ENCODE measurements around the gene SCLT1.

Gene SCLT1

GRCh38 chr4:128974136-128974581 lies 119.2 kb downstream of the SCLT1 start:
- no peak for DNase-seq (ENCODE audit: insufficient read length, low spot score)

GRCh38 chr4:128973384-128973783 lies 120.0 kb downstream of the SCLT1 start:
- FAIRE-seq = no peak
- no peak for DNase-seq (ENCODE audit: insufficient read length, low spot score)

More at GRCh38 chr4:128974136-128974581, 119.2 kb downstream of the SCLT1 start:
- FAIRE-seq = no peak

DNA sequence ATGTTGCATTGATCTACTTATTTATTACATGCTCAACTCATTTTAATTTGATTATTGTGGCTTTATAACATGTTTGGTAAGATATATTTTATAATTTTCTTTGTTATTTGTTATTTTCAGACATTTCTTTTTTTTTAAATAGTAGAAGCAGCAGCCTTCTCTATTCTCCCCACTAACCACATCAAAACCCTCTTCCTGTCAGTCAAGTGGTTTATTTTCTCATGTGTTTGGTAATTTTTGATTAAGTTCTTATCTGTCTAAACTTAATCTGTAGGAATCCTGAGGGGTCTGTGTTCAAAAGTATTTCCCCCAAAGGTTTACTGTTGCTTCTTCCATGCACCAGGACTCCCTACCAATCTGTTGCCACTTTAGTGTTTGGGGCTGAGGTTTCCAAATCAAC lies 131.9 kb downstream of the SCLT1 start:
- FAIRE-seq (no peak), DNase-seq (ENCODE audit: insufficient read length, low spot score) (no peak)

DNA sequence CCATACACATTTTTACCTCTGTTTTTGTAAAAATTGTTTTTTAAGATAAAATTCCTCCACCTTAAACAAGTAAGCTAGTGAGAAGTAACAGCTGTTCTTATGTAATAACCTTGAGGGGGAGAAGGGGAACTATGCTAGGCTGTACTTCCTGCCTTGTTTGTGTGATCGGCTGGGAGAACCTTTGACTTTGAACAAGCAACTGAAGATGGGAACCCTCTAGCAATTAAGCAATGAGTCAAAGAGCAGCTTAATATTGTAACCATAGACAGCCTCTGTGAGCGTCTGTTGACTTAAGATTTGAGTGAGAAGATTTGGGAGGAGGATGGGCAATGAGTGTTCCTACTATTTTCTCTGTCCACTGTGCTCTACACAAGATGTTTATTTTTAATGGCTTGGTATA lies 135.1 kb downstream of the SCLT1 start:
- DNase-seq (ENCODE audit: insufficient read length, low spot score) (no peak), FAIRE-seq (no peak)

DNA sequence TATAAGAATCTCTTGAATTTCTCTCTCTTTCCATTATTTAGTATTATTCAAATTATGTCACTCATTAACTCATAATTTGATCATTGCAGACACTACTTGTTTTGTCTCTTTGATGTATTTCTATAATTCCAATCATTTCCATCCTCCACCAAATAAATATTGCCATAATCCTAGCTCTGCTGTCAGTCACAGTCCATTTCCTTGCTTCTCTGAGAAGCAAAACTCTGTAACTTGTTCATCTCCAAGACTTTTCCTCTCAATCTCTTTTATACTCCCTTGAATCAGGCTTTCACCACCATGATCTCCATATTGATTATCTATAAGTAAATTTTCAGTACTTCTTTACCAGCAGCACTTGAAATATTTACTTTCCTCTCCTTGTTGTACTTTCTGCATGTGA lies 135.9 kb downstream of the SCLT1 start:
- no peak for FAIRE-seq
- DNase-seq (ENCODE audit: insufficient read length, low spot score) = no peak

DNA sequence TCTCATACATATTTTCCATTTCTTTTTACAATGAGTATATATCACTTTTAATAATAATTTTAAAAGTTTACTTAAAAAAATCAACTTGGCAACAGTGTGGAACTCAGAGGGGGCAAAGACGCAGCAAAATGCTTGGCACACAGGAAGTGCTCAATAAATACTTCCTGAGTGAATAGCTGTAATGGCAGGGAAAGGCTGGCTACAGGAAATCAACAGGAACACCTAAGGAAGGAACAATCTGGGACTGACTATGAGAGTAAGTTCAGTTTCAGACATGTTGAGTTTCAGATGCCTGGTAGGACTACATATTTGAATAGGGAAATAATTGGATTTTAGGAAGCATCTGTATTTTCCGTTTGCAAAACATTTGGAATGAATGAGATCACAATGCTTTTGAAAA lies 137.6 kb downstream of the SCLT1 start:
- FAIRE-seq = no peak
- no peak for DNase-seq (ENCODE audit: insufficient read length, low spot score)

DNA sequence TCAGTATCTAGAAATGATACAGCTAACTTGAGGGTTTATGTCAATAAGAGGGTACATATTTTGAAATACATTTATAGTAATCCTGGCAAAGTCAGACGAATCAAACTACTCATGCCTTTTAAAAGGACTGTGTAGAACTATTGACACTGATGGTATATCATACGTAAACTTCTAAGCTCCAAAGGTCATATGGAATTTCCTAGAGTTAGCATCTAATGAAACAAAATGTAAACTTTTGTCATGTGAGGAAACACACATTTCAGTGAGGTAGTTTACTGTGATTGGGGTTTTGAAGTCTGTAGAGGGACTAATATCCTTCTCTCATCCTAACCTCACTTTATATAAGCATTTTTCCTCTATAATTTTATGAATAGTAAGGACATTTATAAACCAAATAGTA lies 138.4 kb downstream of the SCLT1 start:
- FAIRE-seq (no peak), DNase-seq (ENCODE audit: insufficient read length, low spot score) (no peak)

GRCh38 chr4:128951316-128951715 lies 142.0 kb downstream of the SCLT1 start:
- FAIRE-seq (no peak), DNase-seq (ENCODE audit: insufficient read length, low spot score) (no peak)

DNA sequence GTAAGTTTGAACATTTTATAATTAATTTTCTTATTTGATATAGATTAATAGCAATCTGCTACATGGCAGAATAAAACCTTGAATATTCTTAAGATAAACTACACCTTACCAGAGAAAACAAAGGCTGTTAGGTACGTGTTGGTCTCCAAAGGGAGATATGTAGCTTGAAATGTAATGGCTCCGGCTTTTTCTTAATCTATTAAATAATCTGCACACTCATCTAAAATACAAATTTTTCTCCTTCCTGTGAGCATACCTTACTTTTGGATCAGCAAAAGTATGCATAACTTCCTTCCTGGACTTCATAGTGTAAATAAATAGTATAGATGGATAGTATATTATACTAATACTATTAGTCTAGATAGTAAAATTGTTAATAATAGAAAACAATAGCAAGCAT lies 142.5 kb downstream of the SCLT1 start:
- FAIRE-seq (no peak), DNase-seq (ENCODE audit: insufficient read length, low spot score) (no peak)

DNA sequence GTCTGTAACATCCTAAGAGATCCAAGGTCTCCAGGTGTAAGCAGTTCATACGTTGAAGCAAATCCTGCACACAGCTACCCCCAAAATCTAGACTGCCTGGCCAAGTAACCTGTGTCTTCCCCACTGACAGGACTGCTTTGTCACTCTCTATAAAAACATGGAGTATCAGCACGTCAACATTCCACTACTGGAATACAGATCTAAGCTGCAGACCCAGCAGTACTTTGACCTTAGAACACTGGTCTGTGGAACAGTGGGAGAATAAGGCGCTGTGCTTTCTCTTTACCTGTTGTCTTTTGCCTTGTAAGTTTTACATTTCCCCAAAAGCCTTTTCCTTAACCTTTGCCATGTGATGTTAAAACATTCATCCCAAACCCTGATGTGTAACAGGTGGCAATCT lies 146.4 kb downstream of the SCLT1 start:
- FAIRE-seq = no peak
- DNase-seq (ENCODE audit: insufficient read length, low spot score) = no peak

DNA sequence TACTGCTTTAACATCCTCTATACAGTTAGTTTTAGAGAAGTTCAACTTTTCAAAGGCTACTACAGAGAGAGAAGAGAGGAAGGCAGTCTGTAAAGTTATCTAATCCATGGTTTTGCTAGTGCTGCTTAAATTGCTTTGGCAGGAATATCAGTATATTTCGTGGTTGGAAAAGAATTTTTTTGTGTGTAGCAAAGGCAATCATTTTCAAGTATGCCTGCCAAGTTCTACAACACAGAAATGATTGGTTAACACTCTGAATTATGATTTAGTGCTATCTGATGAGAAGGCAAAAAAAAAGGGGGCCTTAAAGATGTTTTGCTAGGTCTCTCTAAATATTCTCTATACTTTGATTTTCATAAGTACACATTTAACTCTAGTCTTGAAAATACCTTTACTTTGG lies 150.7 kb downstream of the SCLT1 start:
- FAIRE-seq (peak; percentile 14), DNase-seq (ENCODE audit: insufficient read length, low spot score) (no peak)

- DNase-seq (ENCODE audit: insufficient read length, low spot score) (no peak), FAIRE-seq (no peak)
Observed at GRCh38 chr4:128940971-128941370, 152.4 kb downstream of the SCLT1 start.

DNA sequence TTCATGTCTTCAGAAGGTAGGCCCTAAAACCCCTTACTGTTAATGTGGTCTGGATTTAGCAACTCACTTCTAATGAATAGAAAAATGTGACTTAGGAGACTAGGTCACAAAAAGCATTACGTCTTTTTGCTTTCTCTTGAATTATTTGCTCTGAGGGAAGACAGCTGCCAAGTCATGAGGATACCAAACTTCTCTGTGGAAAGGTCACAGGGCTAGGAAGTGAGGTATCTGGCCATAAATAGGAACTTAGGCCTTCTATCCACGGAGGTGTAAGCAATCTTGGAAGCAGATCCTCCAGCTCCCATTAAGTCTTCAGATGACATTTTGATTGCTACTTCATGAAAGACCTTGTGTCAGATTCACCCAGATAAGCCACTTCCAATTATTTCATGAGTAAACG lies 163.3 kb downstream of the SCLT1 start:
- FAIRE-seq (no peak), DNase-seq (ENCODE audit: insufficient read length, low spot score) (no peak)

- no peak for DNase-seq (ENCODE audit: insufficient read length, low spot score)
- FAIRE-seq = no peak
Observed at GRCh38 chr4:128924951-128925350, 168.4 kb downstream of the SCLT1 start.

GRCh38 chr4:128921954-128922353 lies 171.4 kb downstream of the SCLT1 start:
- no peak for DNase-seq (ENCODE audit: insufficient read length, low spot score)
- no peak for FAIRE-seq

- DNase-seq (ENCODE audit: insufficient read length, low spot score) = no peak
Observed at GRCh38 chr4:128917781-128918180, 175.6 kb downstream of the SCLT1 start.

DNA sequence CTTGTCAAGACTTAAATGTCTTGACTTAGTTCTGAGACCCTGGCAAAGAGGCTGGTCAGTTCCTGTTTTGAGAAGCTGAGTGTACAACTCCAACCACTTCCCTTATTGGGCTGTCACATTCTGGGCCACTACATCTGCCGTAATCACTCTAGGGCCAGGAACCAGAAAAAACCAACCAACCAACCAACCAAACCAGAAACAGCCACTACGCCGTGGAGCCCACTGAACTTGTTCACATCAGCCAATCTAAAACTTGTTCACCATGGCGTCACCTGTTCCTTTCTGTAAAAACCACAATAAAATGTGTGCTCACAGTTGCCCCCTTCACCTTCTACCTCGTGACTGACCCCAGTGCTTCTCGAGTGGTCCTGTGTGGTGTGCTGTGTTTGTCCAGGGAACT lies 176.5 kb downstream of the SCLT1 start:
- FAIRE-seq = peak; percentile 87
- DNase-seq (ENCODE audit: insufficient read length, low spot score) = peak; percentile 4

More at GRCh38 chr4:128917781-128918180, 175.6 kb downstream of the SCLT1 start:
- FAIRE-seq = peak; percentile 42

GRCh38 chr4:128915544-128915943 lies 177.8 kb downstream of the SCLT1 start:
- FAIRE-seq (no peak), DNase-seq (ENCODE audit: insufficient read length, low spot score) (no peak)

- no peak for DNase-seq (ENCODE audit: insufficient read length, low spot score)
- FAIRE-seq = no peak
Observed at GRCh38 chr4:128913228-128913627, 180.1 kb downstream of the SCLT1 start.

DNA sequence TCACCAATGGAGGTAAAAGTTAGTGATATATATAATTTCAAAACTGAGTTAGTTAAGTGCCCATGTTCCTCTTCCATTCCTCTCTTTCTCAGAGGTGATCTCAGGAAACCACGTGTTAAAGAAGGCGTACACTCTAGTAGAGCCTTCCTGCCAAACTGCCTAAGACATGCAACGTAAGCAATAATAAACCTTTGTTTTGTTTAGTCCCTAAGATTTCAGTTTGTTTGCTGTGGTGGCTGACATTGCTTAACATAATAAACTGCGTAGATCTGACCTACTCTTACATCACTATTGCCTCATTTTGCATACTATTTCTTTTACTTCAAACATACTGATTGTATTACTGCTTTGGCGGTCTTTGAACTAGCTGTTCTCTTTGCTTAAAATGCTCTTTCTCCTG lies 184.6 kb downstream of the SCLT1 start:
- FAIRE-seq = no peak

DNA sequence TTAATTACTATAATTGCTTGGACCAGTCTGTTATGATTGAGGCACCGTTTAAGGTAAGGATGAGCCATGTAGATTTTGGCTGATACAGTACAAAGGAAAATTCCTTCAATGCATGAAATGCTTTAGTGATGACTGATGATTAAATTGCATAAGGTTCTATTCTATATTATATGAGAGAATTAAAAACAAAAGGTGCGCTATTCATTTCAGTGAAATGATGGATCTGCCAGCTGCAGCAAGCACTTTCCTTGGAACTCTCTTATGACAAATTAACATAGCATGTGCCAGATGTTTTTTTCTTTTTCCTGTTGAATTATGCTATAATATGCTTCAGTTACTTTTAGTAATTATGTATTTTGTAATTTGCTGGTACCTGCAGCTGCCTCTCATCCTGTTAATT lies 185.4 kb downstream of the SCLT1 start:
- FAIRE-seq (no peak), DNase-seq (ENCODE audit: insufficient read length, low spot score) (no peak)

More for the DNA sequence above, 184.6 kb downstream of the SCLT1 start:
- no peak for DNase-seq (ENCODE audit: insufficient read length, low spot score)

GRCh38 chr4:128906581-128906980 lies 186.8 kb downstream of the SCLT1 start:
- no peak for DNase-seq (ENCODE audit: insufficient read length, low spot score)
- no peak for FAIRE-seq

- DNase-seq (ENCODE audit: insufficient read length, low spot score) (no peak), FAIRE-seq (no peak)
Observed at GRCh38 chr4:128904821-128905220, 188.5 kb downstream of the SCLT1 start.

All from GM19239 (cell line).